ENCODE measurements around the gene TLE4. TPM values are rescaled to one million over a fixed set of nuclear protein-coding genes. Genes with fewer than 3 reads are reported as not detected.
"Not testable (repeated sequence)": the region's sequence is repeated elsewhere in the genome, so short reads cannot be mapped to it uniquely, and the experiment has no call there.

Gene TLE4
- polyA plus RNA-seq, 2 of the 4 experiments (the other 2 are of a cell fraction): 14.3 to 23.1 TPM

DNA sequence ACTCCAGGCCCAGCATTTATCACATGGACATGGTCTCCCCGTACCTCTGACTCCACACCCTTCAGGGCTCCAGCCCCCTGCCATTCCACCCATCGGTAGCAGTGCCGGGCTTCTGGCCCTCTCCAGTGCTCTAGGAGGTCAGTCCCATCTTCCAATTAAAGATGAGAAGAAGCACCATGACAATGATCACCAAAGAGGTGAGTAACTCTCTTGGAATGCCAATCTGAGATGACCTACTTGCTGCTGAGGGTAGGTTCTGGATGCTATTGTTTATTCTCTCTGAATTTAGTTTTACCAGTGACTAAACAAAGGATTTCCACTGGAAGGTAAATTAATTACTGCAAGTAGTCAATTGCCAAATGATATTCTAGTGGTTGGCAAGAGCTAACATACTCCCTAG lies 80.8 kb downstream of the TLE4 start:
- TF ChIP-seq EHMT2 (IDR thresholded peaks at IDR 0.05; ENCODE audit: low read depth) (no peak), FOXS1 (CRISPR knock-in tag; IDR thresholded peaks at IDR 0.05) (no peak), RNF2 (IDR thresholded peaks at IDR 0.05; ENCODE audit: borderline replicate concordance, low read depth) (no peak), ZC3H11A (IDR thresholded peaks at IDR 0.05) (no peak), HOXB5 (CRISPR knock-in tag; IDR thresholded peaks at IDR 0.05) (no peak), HOXB13 (CRISPR knock-in tag; IDR thresholded peaks at IDR 0.05; ENCODE audit: low read depth) (no peak), CHD2 (IDR thresholded peaks at IDR 0.05; ENCODE audit: low read length, partially characterized antibody) (no peak), CBX2 (IDR thresholded peaks at IDR 0.05; ENCODE audit: borderline replicate concordance, low read depth) (no peak), ZSCAN20 (CRISPR knock-in tag; IDR thresholded peaks at IDR 0.05) (no peak), MYC (IDR thresholded peaks at IDR 0.05; ENCODE audit: borderline replicate concordance, low read length) (no peak), SREBF2 (IDR thresholded peaks at IDR 0.05) (no peak), FOSL2 (IDR thresholded peaks at IDR 0.05) (no peak), FOSL2 (CRISPR knock-in tag; IDR thresholded peaks at IDR 0.05) (no peak), MAZ (IDR thresholded peaks at IDR 0.05; ENCODE audit: borderline replicate concordance, low read depth, low read length) (no peak)
- TF ChIP-seq, protein P1, sequence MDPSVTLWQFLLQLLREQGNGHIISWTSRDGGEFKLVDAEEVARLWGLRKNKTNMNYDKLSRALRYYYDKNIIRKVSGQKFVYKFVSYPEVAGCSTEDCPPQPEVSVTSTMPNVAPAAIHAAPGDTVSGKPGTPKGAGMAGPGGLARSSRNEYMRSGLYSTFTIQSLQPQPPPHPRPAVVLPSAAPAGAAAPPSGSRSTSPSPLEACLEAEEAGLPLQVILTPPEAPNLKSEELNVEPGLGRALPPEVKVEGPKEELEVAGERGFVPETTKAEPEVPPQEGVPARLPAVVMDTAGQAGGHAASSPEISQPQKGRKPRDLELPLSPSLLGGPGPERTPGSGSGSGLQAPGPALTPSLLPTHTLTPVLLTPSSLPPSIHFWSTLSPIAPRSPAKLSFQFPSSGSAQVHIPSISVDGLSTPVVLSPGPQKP (IDR thresholded peaks at IDR 0.05; ENCODE audit: low read depth, low read length): no peak
- TF ChIP-seq, protein P2, sequence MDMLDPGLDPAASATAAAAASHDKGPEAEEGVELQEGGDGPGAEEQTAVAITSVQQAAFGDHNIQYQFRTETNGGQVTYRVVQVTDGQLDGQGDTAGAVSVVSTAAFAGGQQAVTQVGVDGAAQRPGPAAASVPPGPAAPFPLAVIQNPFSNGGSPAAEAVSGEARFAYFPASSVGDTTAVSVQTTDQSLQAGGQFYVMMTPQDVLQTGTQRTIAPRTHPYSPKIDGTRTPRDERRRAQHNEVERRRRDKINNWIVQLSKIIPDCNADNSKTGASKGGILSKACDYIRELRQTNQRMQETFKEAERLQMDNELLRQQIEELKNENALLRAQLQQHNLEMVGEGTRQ (IDR thresholded peaks at IDR 0.05): no peak
- Histone ChIP-seq H3K4me1 (peaks cover 5% of the 10 kb centered on the region; the same call in 2 of the 3 replicates), H3K4me3 (no peak overlapping the region), H3K27ac (no peak overlapping the region), H3K4me2 (0 out of 3 replicates have a peak overlapping the region, but pooled peaks have one; percentile 5), H3K9me3 (no peaks in the 10 kb centered on the region)
- no peak for DNase-seq (ENCODE audit: low read depth in 1 of 2, low spot score in 1 of 2)
- ATAC-seq: no peak
- ChIA-PET CTCF (no interaction called here), POLR2A (no interaction called here)
- no peak for FAIRE-seq
- 76% methylated on average over 3 of the region's 3 CpGs for WGBS (ENCODE audit: missing lambda C conversion rate)

DNA sequence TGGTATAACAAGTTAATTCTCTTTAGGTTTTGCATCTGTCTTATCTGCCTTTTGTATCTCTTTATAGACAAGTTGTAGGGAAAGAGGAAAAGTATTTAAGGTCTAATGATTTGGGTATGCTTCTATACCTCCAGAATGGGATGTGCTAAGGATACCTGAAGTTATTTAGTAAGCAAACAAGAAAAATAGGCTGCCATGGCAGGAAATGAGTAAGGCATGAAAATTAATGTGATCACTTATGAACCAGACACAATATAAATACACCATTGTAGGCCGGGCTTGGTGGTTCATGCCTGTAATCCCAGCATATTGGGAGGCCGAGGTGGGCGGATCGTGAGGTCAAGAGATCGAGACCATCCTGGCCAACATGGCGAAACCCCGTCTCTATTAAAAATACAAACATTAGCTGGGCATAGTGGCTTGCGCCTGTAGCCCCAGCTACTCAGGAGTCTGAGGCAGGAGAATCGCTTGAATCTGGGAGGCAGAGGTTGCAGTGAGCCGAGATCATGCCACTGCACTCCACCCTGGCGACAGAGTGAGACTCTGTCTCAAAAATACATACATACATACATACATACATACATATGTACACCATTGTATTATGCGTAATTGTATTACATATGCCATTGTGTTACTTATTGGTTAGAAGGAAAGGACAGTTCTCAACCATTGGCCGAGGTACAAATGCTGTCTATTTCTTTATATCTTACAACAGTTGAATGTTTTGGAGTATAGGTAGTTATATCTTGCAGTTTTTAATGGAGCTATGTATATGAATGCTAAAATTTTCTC lies 83.0 kb downstream of the TLE4 start:
- DNase-seq (ENCODE audit: low read depth in 1 of 2, low spot score in 1 of 2); H3K9me3 ChIP-seq; H3K27ac ChIP-seq; POLR2A ChIA-PET; FAIRE-seq; ATAC-seq; H3K4me3 ChIP-seq; H3K4me1 ChIP-seq; H3K4me2 ChIP-seq: not testable (repeated sequence)
- WGBS (ENCODE audit: missing lambda C conversion rate): 93% methylated on average over 13 of the region's 13 CpGs
- CTCF ChIA-PET: interaction anchor here (0.6 kb wide), 3 partner anchors 450 to 871 kb away, joined by 3 to 4 read pairs (median 4); no protein-coding TSS in a partner anchor

DNA sequence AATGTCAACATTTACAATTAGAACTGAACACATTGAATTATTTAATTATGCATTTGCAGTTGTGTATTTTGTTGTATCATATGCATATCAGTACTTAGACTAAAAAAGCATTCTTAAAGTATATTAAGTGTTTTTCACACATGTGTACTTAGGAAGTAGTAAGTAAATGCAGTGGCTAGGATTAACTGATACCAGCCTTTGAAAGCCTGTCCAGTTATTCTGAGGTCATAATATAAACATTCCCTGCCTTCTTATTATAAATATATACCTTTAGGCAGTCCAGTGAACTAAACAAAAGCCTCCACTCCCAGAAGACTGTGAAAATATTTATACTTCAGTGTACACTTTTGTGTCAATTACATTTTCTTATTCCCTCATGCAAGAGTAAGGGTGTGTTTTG lies 83.8 kb downstream of the TLE4 start:
- no peak overlapping the region for H3K4me3 ChIP-seq
- peaks cover 5% of the 10 kb centered on the region; the same call in 2 of the 3 replicates for H3K4me1 ChIP-seq
- no peak overlapping the region for H3K4me2 ChIP-seq
- H3K27ac ChIP-seq: no peak overlapping the region
- H3K9me3 ChIP-seq: no peaks in the 10 kb centered on the region
- FAIRE-seq (no peak), DNase-seq (ENCODE audit: low read depth in 1 of 2, low spot score in 1 of 2) (no peak), ATAC-seq (no peak)
- TF ChIP-seq, protein P3, sequence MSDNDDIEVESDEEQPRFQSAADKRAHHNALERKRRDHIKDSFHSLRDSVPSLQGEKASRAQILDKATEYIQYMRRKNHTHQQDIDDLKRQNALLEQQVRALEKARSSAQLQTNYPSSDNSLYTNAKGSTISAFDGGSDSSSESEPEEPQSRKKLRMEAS (IDR thresholded peaks at IDR 0.05): no peak
- ChIA-PET POLR2A (no interaction called here), CTCF (interaction anchor here (0.6 kb wide), 1 partner anchor 48 kb away, joined by 3 read pairs; no protein-coding TSS in a partner anchor)

DNA sequence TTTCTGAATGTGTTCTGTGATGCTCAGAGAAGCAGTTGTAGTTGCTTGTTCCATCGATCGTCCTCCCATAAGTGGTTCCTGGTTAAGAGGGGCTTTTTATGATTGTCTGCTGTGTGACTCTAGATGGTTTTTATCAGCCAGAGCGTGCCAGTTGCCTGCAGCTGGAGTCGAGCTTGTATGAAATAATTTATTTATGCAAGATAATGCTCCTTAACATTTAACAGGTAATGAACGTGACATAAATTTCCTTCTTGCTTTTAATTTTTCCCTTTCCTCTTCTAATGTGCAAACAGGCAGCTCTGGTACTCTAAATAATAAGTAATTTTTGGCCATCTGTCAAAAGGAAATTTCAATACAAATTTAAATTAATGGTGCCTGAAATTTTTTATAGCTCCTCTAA lies 84.4 kb downstream of the TLE4 start:
- Histone ChIP-seq H3K4me2 (no peak overlapping the region), H3K4me1 (peaks cover 5% of the 10 kb centered on the region; the same call in 2 of the 3 replicates), H3K27ac (no peak overlapping the region), H3K4me3 (no peak overlapping the region), H3K9me3 (no peaks in the 10 kb centered on the region)
- WGBS (ENCODE audit: missing lambda C conversion rate): 92% methylated on average over 5 of the region's 5 CpGs
- ChIA-PET CTCF (interaction anchor here (0.6 to 1.0 kb wide), 2 partner anchors 17 to 47 kb away, joined by 3 read pairs; no protein-coding TSS in a partner anchor), POLR2A (no interaction called here)
- ATAC-seq (no peak), DNase-seq (ENCODE audit: low read depth in 1 of 2, low spot score in 1 of 2) (no peak), FAIRE-seq (no peak)
- TF ChIP-seq, protein P4, sequence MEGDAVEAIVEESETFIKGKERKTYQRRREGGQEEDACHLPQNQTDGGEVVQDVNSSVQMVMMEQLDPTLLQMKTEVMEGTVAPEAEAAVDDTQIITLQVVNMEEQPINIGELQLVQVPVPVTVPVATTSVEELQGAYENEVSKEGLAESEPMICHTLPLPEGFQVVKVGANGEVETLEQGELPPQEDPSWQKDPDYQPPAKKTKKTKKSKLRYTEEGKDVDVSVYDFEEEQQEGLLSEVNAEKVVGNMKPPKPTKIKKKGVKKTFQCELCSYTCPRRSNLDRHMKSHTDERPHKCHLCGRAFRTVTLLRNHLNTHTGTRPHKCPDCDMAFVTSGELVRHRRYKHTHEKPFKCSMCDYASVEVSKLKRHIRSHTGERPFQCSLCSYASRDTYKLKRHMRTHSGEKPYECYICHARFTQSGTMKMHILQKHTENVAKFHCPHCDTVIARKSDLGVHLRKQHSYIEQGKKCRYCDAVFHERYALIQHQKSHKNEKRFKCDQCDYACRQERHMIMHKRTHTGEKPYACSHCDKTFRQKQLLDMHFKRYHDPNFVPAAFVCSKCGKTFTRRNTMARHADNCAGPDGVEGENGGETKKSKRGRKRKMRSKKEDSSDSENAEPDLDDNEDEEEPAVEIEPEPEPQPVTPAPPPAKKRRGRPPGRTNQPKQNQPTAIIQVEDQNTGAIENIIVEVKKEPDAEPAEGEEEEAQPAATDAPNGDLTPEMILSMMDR (IDR thresholded peaks at IDR 0.05): no peak
- TF ChIP-seq TP53 (CRISPR knock-in tag; IDR thresholded peaks at IDR 0.05) (no peak), SREBF2 (IDR thresholded peaks at IDR 0.05) (no peak), RAD21 (conservative IDR thresholded peaks at IDR 0.05 in 1 of 2, IDR thresholded peaks at IDR 0.05 in 1 of 2) (no peak), HEYL (CRISPR knock-in tag; IDR thresholded peaks at IDR 0.05) (no peak), MAFK (IDR thresholded peaks at IDR 0.05; ENCODE audit: partially characterized antibody) (no peak), MAZ (IDR thresholded peaks at IDR 0.05; ENCODE audit: borderline replicate concordance, low read depth, low read length) (no peak), ZSCAN20 (CRISPR knock-in tag; IDR thresholded peaks at IDR 0.05) (no peak), JUNB (IDR thresholded peaks at IDR 0.05) (no peak), NR3C1 (IDR thresholded peaks at IDR 0.05) (no peak)
- TF ChIP-seq, protein P5, sequence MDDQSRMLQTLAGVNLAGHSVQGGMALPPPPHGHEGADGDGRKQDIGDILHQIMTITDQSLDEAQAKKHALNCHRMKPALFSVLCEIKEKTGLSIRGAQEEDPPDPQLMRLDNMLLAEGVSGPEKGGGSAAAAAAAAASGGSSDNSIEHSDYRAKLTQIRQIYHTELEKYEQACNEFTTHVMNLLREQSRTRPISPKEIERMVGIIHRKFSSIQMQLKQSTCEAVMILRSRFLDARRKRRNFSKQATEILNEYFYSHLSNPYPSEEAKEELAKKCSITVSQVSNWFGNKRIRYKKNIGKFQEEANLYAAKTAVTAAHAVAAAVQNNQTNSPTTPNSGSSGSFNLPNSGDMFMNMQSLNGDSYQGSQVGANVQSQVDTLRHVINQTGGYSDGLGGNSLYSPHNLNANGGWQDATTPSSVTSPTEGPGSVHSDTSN (IDR thresholded peaks at IDR 0.05): no peak

Measured in A549 (cell line).